GM20000 (cell line): Measurements from ENCODE around the gene PYCR2.
A peak's percentile ranks its signal among the peaks of the same experiment; 100 is the strongest.

Source experiments
- DNase-seq: peaks from one replicate; pipeline ENCODE4 v3.0.0; 2012; ENCODE audit warnings: low spot score
- TF ChIP-seq, protein P1 (sequence below): IDR thresholded peaks from 2 replicates; pipeline ENCODE4 v1.5.1; 2012; ENCODE audit warnings: mild to moderate bottlenecking, control low read depth; ENCODE audit errors: extremely low read depth, missing control alignments

PYCR2 gene

DNA sequence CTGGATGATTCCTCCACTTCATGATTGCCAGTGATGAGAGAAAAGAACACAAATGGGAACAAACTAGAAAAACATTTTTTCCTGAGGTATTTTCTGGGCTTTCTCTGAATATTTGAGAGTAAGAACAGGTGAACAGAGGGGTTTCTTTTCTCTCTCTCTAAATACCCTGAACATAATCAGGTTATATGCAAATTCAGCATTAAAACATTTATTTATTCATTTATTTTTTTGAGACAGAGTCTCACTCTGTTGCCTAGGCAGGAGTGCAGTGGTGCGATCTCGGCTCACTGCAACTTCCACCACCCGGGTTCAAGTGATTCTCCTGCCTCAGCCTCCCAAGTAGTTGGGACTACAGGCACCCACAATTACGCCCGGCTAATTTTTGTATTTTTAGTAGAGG, 22.8 kb upstream of the PYCR2 start:
- TF ChIP-seq, protein P1, sequence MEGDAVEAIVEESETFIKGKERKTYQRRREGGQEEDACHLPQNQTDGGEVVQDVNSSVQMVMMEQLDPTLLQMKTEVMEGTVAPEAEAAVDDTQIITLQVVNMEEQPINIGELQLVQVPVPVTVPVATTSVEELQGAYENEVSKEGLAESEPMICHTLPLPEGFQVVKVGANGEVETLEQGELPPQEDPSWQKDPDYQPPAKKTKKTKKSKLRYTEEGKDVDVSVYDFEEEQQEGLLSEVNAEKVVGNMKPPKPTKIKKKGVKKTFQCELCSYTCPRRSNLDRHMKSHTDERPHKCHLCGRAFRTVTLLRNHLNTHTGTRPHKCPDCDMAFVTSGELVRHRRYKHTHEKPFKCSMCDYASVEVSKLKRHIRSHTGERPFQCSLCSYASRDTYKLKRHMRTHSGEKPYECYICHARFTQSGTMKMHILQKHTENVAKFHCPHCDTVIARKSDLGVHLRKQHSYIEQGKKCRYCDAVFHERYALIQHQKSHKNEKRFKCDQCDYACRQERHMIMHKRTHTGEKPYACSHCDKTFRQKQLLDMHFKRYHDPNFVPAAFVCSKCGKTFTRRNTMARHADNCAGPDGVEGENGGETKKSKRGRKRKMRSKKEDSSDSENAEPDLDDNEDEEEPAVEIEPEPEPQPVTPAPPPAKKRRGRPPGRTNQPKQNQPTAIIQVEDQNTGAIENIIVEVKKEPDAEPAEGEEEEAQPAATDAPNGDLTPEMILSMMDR, result no peak
- DNase-seq, result no peak

GRCh38 chr1:225946082-225946620, 22.1 kb upstream of the PYCR2 start:
- DNase-seq, result no peak
- TF ChIP-seq, protein P1, result no peak

DNA sequence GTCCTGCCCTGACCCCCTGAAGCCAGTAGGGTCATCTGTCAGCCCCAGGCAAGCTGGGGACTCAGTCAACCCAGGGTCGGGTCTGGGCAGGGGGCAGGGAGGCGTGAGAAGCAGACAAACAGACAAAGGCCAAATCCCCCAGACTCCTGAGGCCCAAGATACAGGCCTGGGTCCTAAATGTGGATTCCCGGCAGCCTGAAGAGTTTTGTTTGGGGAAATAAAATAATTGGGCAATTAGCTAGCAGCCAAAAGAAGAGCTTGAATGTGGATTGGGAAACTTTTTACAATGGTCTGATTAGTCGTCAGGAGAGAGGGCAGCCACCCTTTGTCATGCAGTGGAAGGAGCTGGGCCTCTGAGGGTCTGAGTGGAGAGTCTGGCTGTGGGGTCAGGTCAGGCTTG, 21.5 kb upstream of the PYCR2 start:
- TF ChIP-seq, protein P1, result no peak
- DNase-seq, result no peak

GRCh38 chr1:225944951-225945350, 20.9 kb upstream of the PYCR2 start:
- DNase-seq, result peak; percentile 73
- TF ChIP-seq, protein P1, result no peak

DNA sequence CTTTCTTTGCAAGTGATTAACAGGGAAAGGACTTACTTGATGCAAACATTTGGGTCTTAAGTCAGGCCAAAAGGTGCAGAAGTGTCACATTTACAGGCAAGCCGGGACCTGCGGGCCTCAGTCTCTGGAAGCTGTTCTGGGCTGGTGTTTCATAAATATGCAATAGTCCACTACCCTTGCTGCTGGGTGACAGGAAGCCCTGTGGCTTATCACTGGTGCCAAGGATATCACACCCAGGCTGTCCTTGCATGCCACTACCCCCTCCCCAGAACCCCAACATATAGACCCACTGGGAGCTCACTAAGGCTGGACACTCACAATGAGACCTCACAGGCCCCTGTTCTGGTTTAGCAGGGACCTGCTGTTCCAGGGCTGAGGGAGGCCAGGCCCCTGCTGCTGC, 20.3 kb upstream of the PYCR2 start:
- TF ChIP-seq, protein P1, result no peak
- no peak for DNase-seq

- TF ChIP-seq, protein P1, result no peak
- no peak for DNase-seq
These were observed 19.5 kb upstream of the PYCR2 start for GRCh38 chr1:225943582-225943981.

GRCh38 chr1:225942574-225942973, 18.5 kb upstream of the PYCR2 start:
- TF ChIP-seq, protein P1, result no peak
- peak; percentile 72 for DNase-seq
